IMR-90 (cell line): Measurements from ENCODE around the gene VEGFC. TPM values are rescaled to one million over a fixed set of nuclear protein-coding genes. Genes with fewer than 3 reads are reported as not detected.
A peak's percentile ranks its signal among the peaks of the same experiment; 100 is the strongest.

Experiments used
- ATAC-seq: fragments of 200-7000 bp; cut with Tn5 transposase; 2 replicates; pipeline ENCODE4 v1.9.1; 2020; ENCODE audit warnings: low read depth, mild to moderate bottlenecking, moderate library complexity
- BruUV-seq: library from RNA; stranded (reverse); fragments of 400-500 nt; replicated peaks from 2 replicates; lab custom pipeline; 2021; lab: Mats Ljungman, UMichigan
- CTCF ChIA-PET: fragments of 300-600 bp; formaldehyde crosslinking; extraction: SDS; loops from one replicate; lab custom pipeline; 2021; ENCODE audit warnings: antibody characterized with exemption; lab: Yijun Ruan, JAX
- POLR2A ChIA-PET: fragments of 300-600 bp; sonication (Branson Sonifier 250); formaldehyde crosslinking; loops from one replicate; lab custom pipeline; 2022; ENCODE audit warnings: antibody characterized with exemption; ENCODE audit not compliant: unreplicated experiment; lab: Charles Lee
- DNase-seq: peaks from one replicate; pipeline ENCODE4 v3.0.0; 2013
- H2AFZ ChIP-seq: replicated peaks from 2 replicates; pipeline ENCODE3; 2013; ENCODE audit warnings: low read length, mild to moderate bottlenecking; ENCODE audit not compliant: poor library complexity
- H2AK5ac ChIP-seq: 2 replicates; pipeline ENCODE4 v1.6.1; 2013; ENCODE audit warnings: low read depth, low read length, inconsistent platforms
- H2AK9ac ChIP-seq: replicated peaks from 2 replicates; pipeline ENCODE3; 2013; ENCODE audit warnings: mild to moderate bottlenecking, low read depth, low read length, moderate library complexity; ENCODE audit not compliant: poor library complexity
- H2BK120ac ChIP-seq: 2 replicates; pipeline ENCODE4 v1.6.1; 2013; ENCODE audit warnings: low read depth, low read length, inconsistent platforms
- H2BK15ac ChIP-seq: 3 replicates; pipeline ENCODE4 v1.6.1; 2013; ENCODE audit warnings: low read depth, low read length, inconsistent platforms
- H2BK20ac ChIP-seq: 2 replicates; pipeline ENCODE4 v1.6.1; 2013; ENCODE audit warnings: low read depth, mild to moderate bottlenecking, inconsistent platforms, low read length, moderate library complexity
- H2BK5ac ChIP-seq: 2 replicates; pipeline ENCODE4 v1.6.1; 2013; ENCODE audit warnings: mild to moderate bottlenecking, low read depth, low read length, inconsistent platforms; ENCODE audit not compliant: poor library complexity, severe bottlenecking
- H3K14ac ChIP-seq: replicated peaks from 2 replicates; pipeline ENCODE4 v1.6.1; 2013; ENCODE audit warnings: low read depth, low read length, inconsistent platforms
- H3K18ac ChIP-seq: 2 replicates; pipeline ENCODE4 v1.6.1; 2013; ENCODE audit warnings: low read depth, low read length, control low read depth
- H3K23ac ChIP-seq: 2 replicates; pipeline ENCODE4 v1.6.1; 2013; ENCODE audit warnings: low read depth, low read length, inconsistent platforms
- H3K27ac ChIP-seq: 2 replicates; pipeline ENCODE4 v1.5.1; 2013; ENCODE audit warnings: mild to moderate bottlenecking, control low read depth, low read length; ENCODE audit not compliant: insufficient read depth
- H3K27me3 ChIP-seq: 2 replicates; pipeline ENCODE4 v1.6.1; 2013; ENCODE audit warnings: low read length; ENCODE audit not compliant: control insufficient read depth, insufficient read depth
- H3K36me3 ChIP-seq: 2 replicates; pipeline ENCODE4 v1.6.1; 2013; ENCODE audit warnings: low read length, mixed read lengths; ENCODE audit not compliant: control insufficient read depth, insufficient read depth
- H3K4ac ChIP-seq: 2 replicates; pipeline ENCODE4 v1.6.1; 2013; ENCODE audit warnings: low read depth, low read length, inconsistent platforms
- H3K4me1 ChIP-seq: 2 replicates; pipeline ENCODE4 v1.6.1; 2013; ENCODE audit warnings: low read length, mixed read lengths; ENCODE audit not compliant: control insufficient read depth, insufficient read depth
- H3K4me2 ChIP-seq: 2 replicates; pipeline ENCODE4 v1.6.1; 2013; ENCODE audit warnings: low read depth, mild to moderate bottlenecking, control low read depth, low read length, moderate library complexity
- H3K4me3 ChIP-seq: 2 replicates; pipeline ENCODE4 v1.5.1; 2013; ENCODE audit warnings: low read depth, mild to moderate bottlenecking, control low read depth, low read length, moderate library complexity; ENCODE audit not compliant: insufficient read depth
- H3K56ac ChIP-seq: 2 replicates; pipeline ENCODE4 v1.6.1; 2013; ENCODE audit warnings: low read length, inconsistent platforms; ENCODE audit not compliant: insufficient read depth; ENCODE audit errors: extremely low read depth
- H3K79me1 ChIP-seq, 2 experiments: 2 replicates each; pipeline ENCODE4 v1.6.1; 2013; ENCODE audit warnings: low read length in 2 of 2, inconsistent platforms in 1 of 2, low read depth in 1 of 2
- H3K9ac ChIP-seq: 2 replicates; pipeline ENCODE4 v1.6.1; 2013; ENCODE audit warnings: low read depth, low read length, control low read depth
- H3K9me1 ChIP-seq: 2 replicates; pipeline ENCODE4 v1.6.1; 2013; ENCODE audit warnings: low read length, inconsistent platforms; ENCODE audit not compliant: insufficient read depth
- H3K9me3 ChIP-seq: 2 replicates; pipeline ENCODE4 v1.6.1; 2013; ENCODE audit warnings: low read length; ENCODE audit not compliant: control insufficient read depth, insufficient read depth
- H4K20me1 ChIP-seq: 2 replicates; pipeline ENCODE4 v1.6.1; 2013; ENCODE audit warnings: low read length, inconsistent platforms; ENCODE audit not compliant: insufficient read depth
- H4K5ac ChIP-seq: 2 replicates; pipeline ENCODE4 v1.6.1; 2013; ENCODE audit warnings: mild to moderate bottlenecking, low read depth, low read length, control low read depth
- H4K8ac ChIP-seq, 2 experiments: 2 replicates each; pipeline ENCODE4 v1.6.1; 2013; ENCODE audit warnings: low read depth in 2 of 2, low read length in 2 of 2, control low read depth in 1 of 2, inconsistent platforms in 1 of 2
- H4K91ac ChIP-seq: 2 replicates; pipeline ENCODE4 v1.6.1; 2013; ENCODE audit warnings: low read depth, low read length, inconsistent platforms; ENCODE audit not compliant: insufficient read depth
- CEBPB ChIP-seq: IDR thresholded peaks from 2 replicates; pipeline ENCODE4 v1.6.1; 2012; ENCODE audit warnings: low read depth, low read length, improper control_type of control experiment
- FOS ChIP-seq: fragments of 150-350 bp; IDR thresholded peaks from 2 replicates; pipeline ENCODE4 v1.6.1; 2016; ENCODE audit warnings: low read depth, low read length
- NFE2L2 ChIP-seq: fragments of 150-350 bp; IDR thresholded peaks from 2 replicates; pipeline ENCODE4 v1.6.1; 2016; ENCODE audit warnings: low read depth, mild to moderate bottlenecking, low read length
- WGBS, 2 experiments: methylation state at CpG; one replicate each; pipeline versions ENCODE4 v1.1.5 to v1.1.7; 2013; ENCODE audit warnings: missing lambda C conversion rate in 2 of 2; ENCODE audit not compliant: insufficient read length in 1 of 2; ENCODE audit errors: extremely low coverage in 2 of 2; 5-methylcytosine and 5-hydroxymethylcytosine counted together
- dilution Hi-C: fragments of 300-500 bp; cut with HindIII; formaldehyde crosslinking; loops from one replicate; pipeline ENCODE4 v1.14.3; 2018; ENCODE audit warnings: low sequenced_read_pairs; ENCODE audit not compliant: unreplicated experiment
- in situ Hi-C: fragments of 300-500 bp; cut with MboI; formaldehyde crosslinking; loops from 3 replicates; pipeline ENCODE4 v1.14.3; 2019; ENCODE audit warnings: low sequenced_read_pairs, inconsistent platforms, mixed read lengths
- intact Hi-C: fragments of 100-400 bp; cut with micrococcal nuclease; formaldehyde crosslinking; loops from 2 replicates; pipeline ENCODE4 v1.10.0; 2022
- polyA plus RNA-seq, 3 experiments: library from polyadenylated mRNA; depleted of rRNA; stranded (reverse); fragments of >200 nt; gene quantifications; 2 replicates each; pipeline ENCODE4 v1.2.3, GENCODE V29; 2012; ENCODE audit warnings: low replicate concordance in 1 of 3
- total RNA-seq: library from RNA; depleted of rRNA; stranded (reverse); fragments of >200 nt; gene quantifications from 2 replicates; pipeline ENCODE4 v1.2.3, GENCODE V29; 2012
- TF ChIP-seq, protein P1 (sequence below): fragments of 150-350 bp; IDR thresholded peaks from 2 replicates; pipeline ENCODE4 v1.6.1; 2016; ENCODE audit warnings: low read depth, mild to moderate bottlenecking, low read length, moderate library complexity, borderline replicate concordance

The VEGFC gene
- total and polyA plus RNA-seq, 2 of the 4 experiments (the other 2 are of a cell fraction), result 22.9 to 49.7 TPM

DNA sequence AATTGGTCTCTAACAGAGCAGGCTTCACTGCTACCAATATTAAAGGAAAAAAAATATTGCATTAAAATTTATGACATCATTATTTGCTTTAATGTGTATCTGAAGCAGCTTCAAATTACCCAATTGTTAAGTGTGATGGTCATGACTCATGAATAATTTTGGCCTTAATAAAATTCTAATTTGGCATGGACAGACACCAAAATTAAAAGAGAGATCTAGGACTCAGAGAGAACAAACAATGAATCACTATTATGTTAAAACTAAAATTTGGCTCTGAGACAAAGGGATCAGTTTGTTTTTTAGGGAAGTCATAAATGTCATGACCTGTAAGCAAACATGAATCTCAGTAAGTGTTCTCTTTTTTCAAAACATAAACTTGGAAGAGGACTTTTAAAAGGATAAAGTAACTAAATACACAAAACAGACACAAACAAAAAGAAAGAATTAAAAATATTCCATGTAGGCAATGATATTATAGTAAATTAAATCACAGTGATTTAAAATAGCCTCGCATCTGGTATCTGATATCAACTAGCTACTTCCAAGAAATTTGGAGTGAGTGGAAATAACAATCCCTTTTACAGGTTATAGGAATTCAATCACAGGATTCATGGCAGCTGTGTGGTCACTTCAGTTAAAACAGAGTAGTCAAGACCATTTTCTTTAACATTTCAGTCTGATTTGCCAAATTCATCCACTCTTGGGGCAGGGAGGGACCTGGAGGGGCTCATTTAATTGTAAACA, 11.6 kb downstream of the VEGFC start:
- Histone ChIP-seq H3K14ac (peak overlapping the region; percentile 24), H2BK15ac (0 out of 3 replicates have a peak overlapping the region, but pooled peaks have one; percentile 9), H2BK20ac (peak overlapping the region; percentile 35; the same call in 1 of the 2 replicates), H2AK5ac (no peak overlapping the region), H3K79me1 (peaks cover 0 to 10% of the 10 kb centered on the region in 2 experiments; a peak in 2 of 4 replicates), H3K56ac (0 out of 2 replicates have a peak overlapping the region, but pooled peaks have one; percentile 35), H3K4me2 (peak overlapping the region; percentile 86), H3K9ac (no peak overlapping the region), H3K4me1 (peaks cover 14% of the 10 kb centered on the region), H3K9me1 (peaks cover 10% of the 10 kb centered on the region), H3K23ac (peak overlapping the region; percentile 47; the same call in 1 of the 2 replicates), H3K27me3 (no peaks in the 10 kb centered on the region), H3K4me3 (no peak overlapping the region), H4K91ac (peak overlapping the region; percentile 29; the same call in 1 of the 2 replicates), H3K18ac (peak overlapping the region; percentile 88; the same call in 1 of the 2 replicates), H3K36me3 (no peaks in the 10 kb centered on the region; the same call in 1 of the 2 replicates), H3K4ac (peak overlapping the region; percentile 59), H3K27ac (peak overlapping the region; percentile 32; the same call in 1 of the 2 replicates), H4K8ac (peak overlapping the region in 1 of 2 experiments; percentile 66; a peak in 2 of 4 replicates), H2BK120ac (peak overlapping the region; percentile 48; the same call in 1 of the 2 replicates), H4K20me1 (peaks cover 60% of the 10 kb centered on the region; the same call in 1 of the 2 replicates), H2AFZ (no peak overlapping the region), H4K5ac (peak overlapping the region; percentile 81), H2AK9ac (no peak overlapping the region), H2BK5ac (peak overlapping the region; percentile 55), H3K9me3 (no peaks in the 10 kb centered on the region)
- intact Hi-C loops, result loop anchor here (2.0 kb wide), 1 partner anchor 100 kb away; no protein-coding TSS in a partner anchor
- CTCF ChIA-PET, result no interaction called here
- BruUV-seq, result no TSS peak
- dilution Hi-C loops, result no loop called here
- POLR2A ChIA-PET, result no interaction called here
- peak; percentile 21; the same call in 1 of the 2 replicates for TF ChIP-seq CEBPB
- TF ChIP-seq, protein P1, sequence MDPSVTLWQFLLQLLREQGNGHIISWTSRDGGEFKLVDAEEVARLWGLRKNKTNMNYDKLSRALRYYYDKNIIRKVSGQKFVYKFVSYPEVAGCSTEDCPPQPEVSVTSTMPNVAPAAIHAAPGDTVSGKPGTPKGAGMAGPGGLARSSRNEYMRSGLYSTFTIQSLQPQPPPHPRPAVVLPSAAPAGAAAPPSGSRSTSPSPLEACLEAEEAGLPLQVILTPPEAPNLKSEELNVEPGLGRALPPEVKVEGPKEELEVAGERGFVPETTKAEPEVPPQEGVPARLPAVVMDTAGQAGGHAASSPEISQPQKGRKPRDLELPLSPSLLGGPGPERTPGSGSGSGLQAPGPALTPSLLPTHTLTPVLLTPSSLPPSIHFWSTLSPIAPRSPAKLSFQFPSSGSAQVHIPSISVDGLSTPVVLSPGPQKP, result no peak
- TF ChIP-seq FOS, result no peak
- TF ChIP-seq NFE2L2, result peak; percentile 12; the same call in 1 of the 2 replicates
- in situ Hi-C loops, result loop anchor here (25.0 kb wide), 2 partner anchors 394 to 556 kb away; no protein-coding TSS in a partner anchor
- peak; percentile 3; the same call in 1 of the 2 replicates for ATAC-seq
- DNase-seq, result no peak
- no CpG with 5 or more reads among the region's 1 CpG for WGBS, 2 experiments
